Measurements from ENCODE around the gene PRF1. TPM values are rescaled to one million over a fixed set of nuclear protein-coding genes. Genes with fewer than 3 reads are reported as not detected.

The PRF1 gene
- total RNA-seq, 4 donors from 2014 or later: 0.87 to 6.6 (median 3.7) TPM

GRCh38 chr10:70605161-70605560, 2.6 kb upstream of the PRF1 start:
- no peaks in the 10 kb centered on the region for H3K27me3 ChIP-seq
- no peaks in the 10 kb centered on the region for H3K4me1 ChIP-seq
- H3K36me3 ChIP-seq: no peaks in the 10 kb centered on the region
- H3K27ac ChIP-seq: no peak overlapping the region
- H3K4me3 ChIP-seq: no peak overlapping the region
- DNase-seq (ENCODE audit: low spot score in 2 of 2): no peak
- TF ChIP-seq, protein P1, sequence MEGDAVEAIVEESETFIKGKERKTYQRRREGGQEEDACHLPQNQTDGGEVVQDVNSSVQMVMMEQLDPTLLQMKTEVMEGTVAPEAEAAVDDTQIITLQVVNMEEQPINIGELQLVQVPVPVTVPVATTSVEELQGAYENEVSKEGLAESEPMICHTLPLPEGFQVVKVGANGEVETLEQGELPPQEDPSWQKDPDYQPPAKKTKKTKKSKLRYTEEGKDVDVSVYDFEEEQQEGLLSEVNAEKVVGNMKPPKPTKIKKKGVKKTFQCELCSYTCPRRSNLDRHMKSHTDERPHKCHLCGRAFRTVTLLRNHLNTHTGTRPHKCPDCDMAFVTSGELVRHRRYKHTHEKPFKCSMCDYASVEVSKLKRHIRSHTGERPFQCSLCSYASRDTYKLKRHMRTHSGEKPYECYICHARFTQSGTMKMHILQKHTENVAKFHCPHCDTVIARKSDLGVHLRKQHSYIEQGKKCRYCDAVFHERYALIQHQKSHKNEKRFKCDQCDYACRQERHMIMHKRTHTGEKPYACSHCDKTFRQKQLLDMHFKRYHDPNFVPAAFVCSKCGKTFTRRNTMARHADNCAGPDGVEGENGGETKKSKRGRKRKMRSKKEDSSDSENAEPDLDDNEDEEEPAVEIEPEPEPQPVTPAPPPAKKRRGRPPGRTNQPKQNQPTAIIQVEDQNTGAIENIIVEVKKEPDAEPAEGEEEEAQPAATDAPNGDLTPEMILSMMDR (IDR thresholded peaks at IDR 0.05): no peak
- TF ChIP-seq POLR2A (IDR thresholded peaks at IDR 0.05): no peak
- no peak for TF ChIP-seq EP300 (IDR thresholded peaks at IDR 0.05)
- WGBS, 2 donors: 57 to 68% methylated on average over 2 of the region's 2 CpGs
- no peaks in the 10 kb centered on the region for H3K9me3 ChIP-seq

GRCh38 chr10:70604106-70604505, 1.6 kb upstream of the PRF1 start:
- Histone ChIP-seq H3K4me1 (no peaks in the 10 kb centered on the region), H3K27me3 (no peaks in the 10 kb centered on the region), H3K9me3 (no peaks in the 10 kb centered on the region), H3K36me3 (no peaks in the 10 kb centered on the region), H3K27ac (no peak overlapping the region), H3K4me3 (no peak overlapping the region)
- 85 to 90% methylated on average over 4 of the region's 4 CpGs for whole genome bisulfite sequencing, 2 donors
- TF ChIP-seq, protein P1 (IDR thresholded peaks at IDR 0.05): no peak
- TF ChIP-seq EP300 (IDR thresholded peaks at IDR 0.05): no peak
- no peak for TF ChIP-seq POLR2A (IDR thresholded peaks at IDR 0.05)
- no peak for DNase-seq (ENCODE audit: low spot score in 2 of 2)

- TF ChIP-seq POLR2A (IDR thresholded peaks at IDR 0.05) (no peak), EP300 (IDR thresholded peaks at IDR 0.05) (no peak)
- DNase-seq (ENCODE audit: low spot score in 2 of 2): no peak
- Histone ChIP-seq H3K4me3 (no peak overlapping the region), H3K27me3 (no peaks in the 10 kb centered on the region), H3K36me3 (no peaks in the 10 kb centered on the region), H3K9me3 (no peaks in the 10 kb centered on the region), H3K4me1 (no peaks in the 10 kb centered on the region), H3K27ac (peak overlapping the region in 1 of 4 donors; percentile 16)
- 73 to 80% methylated on average over 7 of the region's 7 CpGs for WGBS, 2 donors
Measured at GRCh38 chr10:70603449-70603801, 884 bp upstream of the PRF1 start.

GRCh38 chr10:70601746-70602145, 795 bp downstream of the PRF1 start:
- Histone ChIP-seq H3K4me1 (no peaks in the 10 kb centered on the region), H3K4me3 (no peak overlapping the region), H3K36me3 (no peaks in the 10 kb centered on the region), H3K27ac (no peak overlapping the region), H3K9me3 (no peaks in the 10 kb centered on the region), H3K27me3 (no peaks in the 10 kb centered on the region)
- TF ChIP-seq EP300 (IDR thresholded peaks at IDR 0.05) (no peak), POLR2A (IDR thresholded peaks at IDR 0.05) (no peak)
- TF ChIP-seq, protein P1 (IDR thresholded peaks at IDR 0.05): no peak
- WGBS, 2 donors: 55 to 76% methylated on average over 2 to 3 of the region's 5 CpGs
- no peak for DNase-seq (ENCODE audit: low spot score in 2 of 2)

DNA sequence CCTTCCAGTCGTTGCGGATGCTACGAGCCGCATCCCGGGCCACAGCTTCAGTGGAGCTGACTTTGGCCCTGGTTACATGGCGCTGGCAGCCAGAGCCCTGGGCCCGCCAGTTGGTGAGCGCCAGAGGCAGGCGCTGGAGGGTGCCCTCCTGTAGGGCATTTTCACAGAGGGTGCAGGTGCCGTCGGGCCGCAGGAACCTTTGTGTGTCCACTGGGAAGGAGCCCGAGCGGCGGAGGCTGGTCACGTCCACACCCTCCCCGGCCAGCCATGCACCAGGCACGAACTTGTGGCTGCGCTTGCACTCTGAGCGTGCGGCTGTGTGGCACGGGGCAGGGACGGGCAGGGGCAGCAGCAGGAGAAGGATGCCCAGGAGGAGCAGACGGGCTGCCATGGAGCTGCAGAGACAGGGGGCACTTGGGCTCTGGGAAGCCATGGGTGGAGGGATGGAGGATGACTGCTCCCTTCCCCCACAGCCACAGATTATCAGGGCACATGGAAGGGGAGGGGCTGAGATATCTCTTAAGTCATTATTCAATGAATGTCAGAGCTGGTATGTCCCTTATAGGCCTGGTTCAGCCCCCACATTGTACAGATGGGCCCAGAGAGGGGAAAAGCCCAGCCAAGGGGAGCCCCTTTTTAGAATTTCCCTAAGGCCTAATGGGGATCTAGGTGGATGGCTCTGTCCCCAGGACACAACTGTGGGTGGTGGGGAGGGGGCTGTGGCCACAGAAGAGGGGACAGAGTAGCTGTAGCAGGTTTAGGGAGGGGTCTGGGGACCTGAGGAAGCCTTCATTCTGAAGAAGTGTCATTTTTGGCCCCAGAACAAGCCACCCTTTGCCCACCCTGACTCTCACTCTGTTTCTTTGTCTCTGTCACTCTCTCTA, 1.8 kb downstream of the PRF1 start:
- H3K27ac ChIP-seq: no peak overlapping the region
- no peaks in the 10 kb centered on the region for H3K27me3 ChIP-seq
- no peak overlapping the region for H3K4me3 ChIP-seq
- no peaks in the 10 kb centered on the region for H3K36me3 ChIP-seq
- TF ChIP-seq, protein P1 (IDR thresholded peaks at IDR 0.05): no peak
- TF ChIP-seq EP300 (IDR thresholded peaks at IDR 0.05): no peak
- no peak for TF ChIP-seq POLR2A (IDR thresholded peaks at IDR 0.05)
- WGBS, 2 donors: 94 to 95% methylated on average over 10 to 12 of the region's 24 CpGs
- DNase-seq (ENCODE audit: low spot score in 2 of 2): no peak
- H3K9me3 ChIP-seq: no peaks in the 10 kb centered on the region
- peaks cover 0 to 6% (median 0%) of the 10 kb centered on the region in 4 donors for H3K4me1 ChIP-seq

All from tibial nerve (tissue), 4 donors.